22Rv1 (cell line): ENCODE data around the gene ZMYND19.

ENCODE experiments used
- H3K27ac ChIP-seq: fragments of 450-650 bp; 2 replicates; pipeline ENCODE4 v1.5.1; 2017
- ZFX ChIP-seq: fragments of 450-650 bp; IDR thresholded peaks from 2 replicates; pipeline ENCODE4 v1.6.1; 2017; ENCODE audit warnings: antibody characterized with exemption, borderline replicate concordance
- TF ChIP-seq, protein P1 (sequence below): fragments of 450-650 bp; IDR thresholded peaks from 2 replicates; pipeline ENCODE4 v1.5.1; 2017; ENCODE audit warnings: mild to moderate bottlenecking

ZMYND19 gene

GRCh38 chr9:137564134-137564533 is 26.2 kb downstream of the ZMYND19 start:
- no peak overlapping the region for H3K27ac ChIP-seq
- TF ChIP-seq ZFX, result no peak
- TF ChIP-seq, protein P1, sequence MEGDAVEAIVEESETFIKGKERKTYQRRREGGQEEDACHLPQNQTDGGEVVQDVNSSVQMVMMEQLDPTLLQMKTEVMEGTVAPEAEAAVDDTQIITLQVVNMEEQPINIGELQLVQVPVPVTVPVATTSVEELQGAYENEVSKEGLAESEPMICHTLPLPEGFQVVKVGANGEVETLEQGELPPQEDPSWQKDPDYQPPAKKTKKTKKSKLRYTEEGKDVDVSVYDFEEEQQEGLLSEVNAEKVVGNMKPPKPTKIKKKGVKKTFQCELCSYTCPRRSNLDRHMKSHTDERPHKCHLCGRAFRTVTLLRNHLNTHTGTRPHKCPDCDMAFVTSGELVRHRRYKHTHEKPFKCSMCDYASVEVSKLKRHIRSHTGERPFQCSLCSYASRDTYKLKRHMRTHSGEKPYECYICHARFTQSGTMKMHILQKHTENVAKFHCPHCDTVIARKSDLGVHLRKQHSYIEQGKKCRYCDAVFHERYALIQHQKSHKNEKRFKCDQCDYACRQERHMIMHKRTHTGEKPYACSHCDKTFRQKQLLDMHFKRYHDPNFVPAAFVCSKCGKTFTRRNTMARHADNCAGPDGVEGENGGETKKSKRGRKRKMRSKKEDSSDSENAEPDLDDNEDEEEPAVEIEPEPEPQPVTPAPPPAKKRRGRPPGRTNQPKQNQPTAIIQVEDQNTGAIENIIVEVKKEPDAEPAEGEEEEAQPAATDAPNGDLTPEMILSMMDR, result no peak

DNA sequence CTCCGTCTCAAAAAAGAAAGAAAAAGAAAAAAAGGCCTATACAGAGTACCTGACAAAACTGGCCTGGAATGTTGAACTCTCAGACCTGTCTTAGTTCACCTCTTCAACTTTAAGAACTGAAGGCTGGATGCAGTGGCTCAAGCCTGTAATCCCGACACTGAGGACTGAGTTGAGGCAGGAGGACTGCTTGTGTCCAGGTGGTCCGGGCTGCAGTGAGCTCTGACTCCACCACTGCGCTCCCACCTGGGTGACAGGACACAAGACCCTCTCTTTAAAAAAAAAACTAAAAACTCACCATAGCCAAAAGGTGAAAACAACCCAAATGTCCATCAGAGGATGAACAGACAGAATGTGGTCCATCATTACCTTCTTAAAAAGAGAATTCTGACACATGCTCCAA is 32.2 kb downstream of the ZMYND19 start:
- H3K27ac ChIP-seq, result no peak overlapping the region
- TF ChIP-seq ZFX, result no peak
- TF ChIP-seq, protein P1, result no peak

DNA sequence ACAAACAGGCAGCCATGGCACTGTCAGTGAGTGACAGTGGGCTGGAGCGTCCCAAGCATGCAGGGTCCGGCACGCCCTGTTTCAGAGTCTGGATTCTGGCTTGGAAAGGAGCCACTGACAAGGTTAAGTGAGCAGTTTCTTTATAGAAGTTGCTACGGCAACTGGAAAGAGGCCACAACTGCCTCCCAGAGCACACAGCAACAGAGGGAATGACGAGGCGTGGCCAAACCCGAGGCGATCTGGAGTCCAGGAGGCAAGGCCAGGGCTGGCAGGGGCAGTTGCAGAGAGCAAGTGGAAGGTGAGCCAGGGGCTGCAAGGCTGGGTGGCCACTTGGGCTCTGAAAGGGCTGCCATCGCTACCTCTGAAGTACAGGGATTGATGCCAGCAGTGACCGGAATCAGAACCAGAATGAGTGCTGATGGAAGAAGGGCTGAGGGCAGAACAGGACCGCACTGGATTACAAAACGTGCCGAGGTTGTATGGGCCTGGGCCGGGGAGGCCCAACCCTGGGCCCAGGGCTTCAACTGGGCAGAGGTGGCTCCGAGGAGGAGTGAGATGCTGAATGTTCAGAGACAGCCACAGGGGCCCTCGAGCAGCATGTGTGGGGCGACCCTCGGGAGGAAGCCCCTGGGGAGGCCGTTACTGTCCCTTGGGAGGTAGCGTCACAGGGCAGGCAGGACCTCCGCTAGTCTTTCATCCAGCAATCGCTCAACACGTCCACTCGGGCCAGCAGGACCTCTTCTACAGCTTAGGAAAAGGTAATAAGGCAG is 34.1 kb downstream of the ZMYND19 start:
- TF ChIP-seq, protein P1, result no peak
- TF ChIP-seq ZFX, result no peak
- peak overlapping the region; percentile 93 for H3K27ac ChIP-seq

DNA sequence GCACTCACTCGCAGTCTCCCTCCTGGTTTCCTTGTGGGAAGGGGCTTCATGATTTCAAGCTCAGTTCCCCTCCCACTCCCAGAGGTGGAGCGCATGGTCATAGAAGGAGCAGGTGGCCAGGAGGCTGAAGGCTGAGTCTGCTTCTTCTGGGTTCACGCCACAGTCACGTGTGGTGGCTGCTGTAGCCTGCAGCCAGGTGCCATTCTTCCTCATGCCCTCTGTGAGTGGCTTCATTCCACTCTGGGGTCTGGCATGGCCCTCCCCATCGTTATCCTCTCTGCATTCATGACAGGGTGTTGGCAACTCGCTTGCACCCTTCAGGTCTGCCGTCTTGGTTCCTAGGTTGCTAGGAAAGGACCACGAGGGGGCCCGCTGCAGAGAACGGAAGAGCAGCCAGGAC is 35.1 kb downstream of the ZMYND19 start:
- peak overlapping the region; percentile 93 for H3K27ac ChIP-seq
- no peak for TF ChIP-seq ZFX
- TF ChIP-seq, protein P1, result no peak

GRCh38 chr9:137554349-137554748 is 36.0 kb downstream of the ZMYND19 start:
- peak overlapping the region; percentile 93 for H3K27ac ChIP-seq
- TF ChIP-seq ZFX, result no peak
- TF ChIP-seq, protein P1, result no peak

DNA sequence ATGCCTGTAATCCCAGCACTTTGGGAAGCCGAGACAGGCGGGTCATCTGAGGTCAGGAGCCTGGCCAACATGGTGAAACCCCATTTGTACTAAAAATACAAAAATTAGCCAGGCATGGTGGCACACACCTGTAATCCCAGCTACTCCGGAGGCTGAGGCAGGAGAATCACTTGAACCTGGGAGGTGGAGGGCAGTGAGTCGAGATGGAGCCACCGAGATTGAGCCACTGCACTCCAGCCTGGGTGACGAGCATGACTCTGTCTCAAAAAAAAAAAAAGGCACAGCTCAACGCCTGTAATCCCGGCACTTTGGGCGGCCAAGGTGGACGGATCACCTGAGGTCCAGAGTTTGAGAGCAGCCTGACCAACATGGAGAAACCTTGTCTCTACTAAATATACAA is 36.7 kb downstream of the ZMYND19 start:
- H3K27ac ChIP-seq, result peak overlapping the region; percentile 93

DNA sequence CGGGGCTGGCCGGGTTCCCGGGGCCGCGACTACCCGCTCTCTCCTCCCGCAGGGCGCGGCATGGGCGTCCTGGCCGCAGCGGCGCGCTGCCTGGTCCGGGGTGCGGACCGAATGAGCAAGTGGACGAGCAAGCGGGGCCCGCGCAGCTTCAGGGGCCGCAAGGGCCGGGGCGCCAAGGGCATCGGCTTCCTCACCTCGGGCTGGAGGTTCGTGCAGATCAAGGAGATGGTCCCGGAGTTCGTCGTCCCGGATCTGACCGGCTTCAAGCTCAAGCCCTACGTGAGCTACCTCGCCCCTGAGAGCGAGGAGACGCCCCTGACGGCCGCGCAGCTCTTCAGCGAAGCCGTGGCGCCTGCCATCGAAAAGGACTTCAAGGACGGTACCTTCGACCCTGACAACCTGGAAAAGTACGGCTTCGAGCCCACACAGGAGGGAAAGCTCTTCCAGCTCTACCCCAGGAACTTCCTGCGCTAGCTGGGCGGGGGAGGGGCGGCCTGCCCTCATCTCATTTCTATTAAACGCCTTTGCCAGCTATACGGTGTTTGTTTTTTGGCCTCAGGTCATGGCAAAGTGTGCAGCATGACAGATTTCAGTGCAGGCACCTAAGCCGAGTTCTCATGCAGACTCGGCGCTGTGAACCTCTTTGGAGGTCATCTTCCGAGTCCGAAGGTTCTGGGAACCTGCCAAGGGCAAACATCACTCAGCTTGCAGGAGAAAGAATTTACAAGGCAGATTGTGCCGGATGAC is 38.1 kb downstream of the ZMYND19 start:
- H3K27ac ChIP-seq, result peak overlapping the region; percentile 93

More for the DNA sequence above, 38.1 kb downstream of the ZMYND19 start:
- TF ChIP-seq ZFX, result no peak
- TF ChIP-seq, protein P1, result no peak
